Nephron (organoid): ENCODE results near the gene TRIM71.

Experiments used
- H3K27ac Mint-ChIP-seq, 3 experiments: 2 replicates each; pipeline ENCODE4 v1.8.0; 2020; ENCODE audit warnings: mixed read lengths in 3 of 3, mild to moderate bottlenecking in 2 of 3, moderate library complexity in 1 of 3
- H3K27me3 Mint-ChIP-seq: 2 replicates; pipeline ENCODE4 v1.8.0; 2021; ENCODE audit warnings: low read depth, mild to moderate bottlenecking, moderate library complexity, mixed read lengths
- H3K36me3 Mint-ChIP-seq: 2 replicates; pipeline ENCODE4 v1.8.0; 2020; ENCODE audit warnings: low read depth, mixed read lengths
- H3K4me1 Mint-ChIP-seq: 2 replicates; pipeline ENCODE4 v1.8.0; 2020; ENCODE audit warnings: mixed read lengths
- H3K4me3 Mint-ChIP-seq, 3 experiments: 2 replicates each; pipeline ENCODE4 v1.8.0; 2020; ENCODE audit warnings: mild to moderate bottlenecking in 3 of 3, mixed read lengths in 3 of 3, moderate library complexity in 2 of 3
- H3K9me3 Mint-ChIP-seq: 2 replicates; pipeline ENCODE4 v1.8.0; 2020; ENCODE audit warnings: mixed read lengths
- TF ChIP-seq, protein P1 (sequence below), 3 experiments: fragments of 200-600 bp; sonication (generic); IDR thresholded peaks; one replicate each; pipeline ENCODE4 v1.5.0; 2021; ENCODE audit warnings: antibody characterized with exemption in 3 of 3; ENCODE audit not compliant: unreplicated experiment in 3 of 3

The TRIM71 gene

DNA sequence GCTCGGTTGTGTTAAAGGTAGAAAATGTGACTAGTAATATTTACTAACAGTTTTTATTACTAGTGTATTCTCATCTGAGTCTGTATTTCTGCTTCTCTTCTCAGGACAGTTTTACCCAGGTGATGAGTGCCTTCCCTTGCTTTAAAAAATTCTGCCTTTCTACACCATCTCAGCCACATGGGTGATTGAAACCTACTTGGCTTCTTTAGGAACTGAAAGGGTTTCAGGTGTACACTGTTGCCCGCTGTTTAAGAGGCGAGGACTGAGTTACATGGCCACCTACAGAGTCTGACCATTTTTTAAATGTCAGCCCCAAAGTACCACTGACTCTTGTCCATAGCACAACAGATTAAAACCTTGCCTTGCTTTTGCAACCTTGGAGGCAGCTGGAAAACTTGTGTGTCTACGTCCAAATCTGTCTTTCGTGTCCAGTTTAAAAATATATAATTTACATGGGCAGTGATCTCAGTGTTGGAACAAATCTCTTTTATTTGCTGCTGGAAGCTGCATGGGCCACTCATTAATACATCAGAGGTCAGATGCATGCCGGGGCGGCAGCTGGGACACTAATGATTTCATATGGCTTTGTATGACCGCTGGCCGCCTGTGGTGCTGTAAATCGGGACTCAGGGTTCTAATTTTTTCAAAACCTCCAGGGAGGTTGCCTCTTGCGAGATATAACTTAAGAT is 44.6 kb downstream of the TRIM71 start:
- peaks cover 27% of the 10 kb centered on the region for H3K4me1 Mint-ChIP-seq
- peaks cover 43% of the 10 kb centered on the region for H3K27me3 Mint-ChIP-seq
- no peaks in the 10 kb centered on the region for H3K36me3 Mint-ChIP-seq
- TF ChIP-seq, protein P1, sequence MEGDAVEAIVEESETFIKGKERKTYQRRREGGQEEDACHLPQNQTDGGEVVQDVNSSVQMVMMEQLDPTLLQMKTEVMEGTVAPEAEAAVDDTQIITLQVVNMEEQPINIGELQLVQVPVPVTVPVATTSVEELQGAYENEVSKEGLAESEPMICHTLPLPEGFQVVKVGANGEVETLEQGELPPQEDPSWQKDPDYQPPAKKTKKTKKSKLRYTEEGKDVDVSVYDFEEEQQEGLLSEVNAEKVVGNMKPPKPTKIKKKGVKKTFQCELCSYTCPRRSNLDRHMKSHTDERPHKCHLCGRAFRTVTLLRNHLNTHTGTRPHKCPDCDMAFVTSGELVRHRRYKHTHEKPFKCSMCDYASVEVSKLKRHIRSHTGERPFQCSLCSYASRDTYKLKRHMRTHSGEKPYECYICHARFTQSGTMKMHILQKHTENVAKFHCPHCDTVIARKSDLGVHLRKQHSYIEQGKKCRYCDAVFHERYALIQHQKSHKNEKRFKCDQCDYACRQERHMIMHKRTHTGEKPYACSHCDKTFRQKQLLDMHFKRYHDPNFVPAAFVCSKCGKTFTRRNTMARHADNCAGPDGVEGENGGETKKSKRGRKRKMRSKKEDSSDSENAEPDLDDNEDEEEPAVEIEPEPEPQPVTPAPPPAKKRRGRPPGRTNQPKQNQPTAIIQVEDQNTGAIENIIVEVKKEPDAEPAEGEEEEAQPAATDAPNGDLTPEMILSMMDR (IDR thresholded peaks at IDR 0.05; ENCODE audit: unreplicated experiment in 3 of 3): no peak
- H3K9me3 Mint-ChIP-seq: no peaks in the 10 kb centered on the region
- H3K27ac Mint-ChIP-seq: peak overlapping the region in 2 of 3 experiments; percentile 22 to 44
- no peak overlapping the region for H3K4me3 Mint-ChIP-seq

DNA sequence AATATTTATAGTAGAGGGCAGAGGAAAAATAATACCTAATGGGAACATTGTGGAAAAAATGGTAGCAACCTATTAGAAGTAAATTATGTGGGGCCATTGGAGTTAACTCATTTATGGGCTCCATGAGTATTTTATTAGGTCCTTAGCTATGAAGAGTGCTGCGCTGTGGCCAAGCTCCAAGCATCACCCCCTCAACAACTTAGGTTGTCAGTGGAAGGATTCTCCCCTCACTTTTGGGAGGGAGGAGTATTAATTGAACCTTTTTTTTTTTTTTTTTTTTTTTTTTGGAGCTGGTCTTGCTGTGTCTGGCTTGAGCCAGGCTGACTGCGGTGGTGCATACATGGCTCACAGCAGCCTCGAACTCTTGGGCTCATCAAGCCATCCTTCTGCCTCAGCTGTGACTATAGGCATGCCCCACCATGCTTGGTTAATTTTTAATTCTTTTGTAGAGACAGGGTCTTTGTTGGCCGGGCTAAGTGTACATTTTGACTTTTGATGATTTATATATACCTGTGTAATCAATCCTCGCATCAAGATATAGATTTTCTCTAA is 45.2 kb downstream of the TRIM71 start:
- no peak overlapping the region for H3K4me3 Mint-ChIP-seq
- H3K27ac Mint-ChIP-seq: peak overlapping the region in 2 of 3 experiments; percentile 44 to 47
- H3K9me3 Mint-ChIP-seq: no peaks in the 10 kb centered on the region
- peaks cover 43% of the 10 kb centered on the region for H3K27me3 Mint-ChIP-seq
- TF ChIP-seq, protein P1 (IDR thresholded peaks at IDR 0.05; ENCODE audit: unreplicated experiment in 3 of 3): no peak
- H3K4me1 Mint-ChIP-seq: peaks cover 33% of the 10 kb centered on the region
- no peaks in the 10 kb centered on the region for H3K36me3 Mint-ChIP-seq

DNA sequence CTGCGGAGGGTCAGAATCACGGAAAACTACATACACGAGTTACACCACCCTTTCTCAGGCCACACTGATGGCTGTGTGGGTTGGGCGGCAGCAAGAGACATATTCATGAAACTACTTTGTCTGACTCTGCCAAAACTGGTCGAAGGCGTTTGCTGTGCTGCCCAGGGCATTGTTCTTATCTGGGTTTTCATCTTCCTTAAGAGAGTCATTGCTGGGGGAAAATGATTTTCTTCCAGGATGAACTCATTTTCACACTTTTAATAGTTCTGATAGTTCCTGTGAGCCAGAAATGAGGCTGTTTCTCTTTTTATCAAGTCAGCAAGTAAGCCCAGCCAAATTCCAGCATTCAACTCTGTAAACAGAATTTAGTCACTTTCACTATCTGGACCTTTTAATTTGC is 47.6 kb downstream of the TRIM71 start:
- Mint-ChIP-seq H3K27ac (peak overlapping the region; percentile 33 to 80 (median 74)), H3K36me3 (no peaks in the 10 kb centered on the region), H3K4me3 (peak overlapping the region in 1 of 3 experiments; percentile 20), H3K9me3 (no peaks in the 10 kb centered on the region), H3K4me1 (peaks cover 54% of the 10 kb centered on the region), H3K27me3 (peaks cover 36% of the 10 kb centered on the region)
- TF ChIP-seq, protein P1 (IDR thresholded peaks at IDR 0.05; ENCODE audit: unreplicated experiment in 3 of 3): no peak

DNA sequence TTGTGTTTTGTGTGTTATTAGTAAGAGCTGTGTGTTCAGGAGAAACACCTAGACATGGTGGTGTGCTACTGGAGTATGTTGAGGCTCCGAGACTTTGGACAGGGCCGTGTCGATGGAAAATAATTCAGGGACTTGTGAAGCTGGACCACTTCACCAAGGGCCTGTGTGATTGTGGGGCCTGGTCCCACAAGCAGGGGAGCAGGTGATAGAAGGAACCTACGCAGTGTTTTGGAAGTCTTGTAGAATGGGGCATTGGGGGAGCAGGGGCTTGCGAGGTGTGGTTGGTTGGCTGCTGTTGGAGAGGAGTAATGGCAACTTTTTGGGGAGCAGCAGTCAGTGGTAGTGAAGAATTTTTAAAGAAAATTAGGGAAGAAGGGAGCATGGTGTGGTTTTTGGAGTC is 48.7 kb downstream of the TRIM71 start:
- Mint-ChIP-seq H3K4me3 (no peak overlapping the region), H3K27me3 (peaks cover 43% of the 10 kb centered on the region)

DNA sequence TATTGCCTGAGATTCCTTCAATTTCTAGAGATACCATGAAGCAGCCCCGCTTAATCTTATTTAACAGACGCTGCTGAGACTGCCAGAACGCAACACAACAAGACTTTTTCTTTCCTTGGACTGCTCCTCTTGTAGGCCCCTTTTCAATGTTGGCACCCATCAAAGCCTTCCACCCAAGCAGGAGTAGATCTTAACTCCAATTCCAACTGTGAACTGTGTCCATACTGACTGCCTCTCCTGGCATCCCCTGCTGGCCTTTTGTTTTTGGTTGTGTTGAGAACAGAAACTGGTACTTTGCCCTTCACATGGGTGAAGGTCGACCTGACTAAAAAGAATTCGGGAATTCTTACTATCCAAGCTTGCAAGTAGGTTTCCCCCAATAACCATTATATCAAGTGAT is 50.2 kb downstream of the TRIM71 start:
- peak overlapping the region; percentile 75 to 86 (median 84) for H3K27ac Mint-ChIP-seq
- H3K27me3 Mint-ChIP-seq: peaks cover 44% of the 10 kb centered on the region
- no peak overlapping the region for H3K4me3 Mint-ChIP-seq
- no peaks in the 10 kb centered on the region for H3K9me3 Mint-ChIP-seq
- no peaks in the 10 kb centered on the region for H3K36me3 Mint-ChIP-seq
- TF ChIP-seq, protein P1 (IDR thresholded peaks at IDR 0.05; ENCODE audit: unreplicated experiment in 3 of 3): no peak
- H3K4me1 Mint-ChIP-seq: peaks cover 61% of the 10 kb centered on the region

More for the DNA sequence above, 48.7 kb downstream of the TRIM71 start:
- H3K9me3 Mint-ChIP-seq: no peaks in the 10 kb centered on the region
- peak overlapping the region in 2 of 3 experiments; percentile 11 to 43 for H3K27ac Mint-ChIP-seq
- H3K4me1 Mint-ChIP-seq: peaks cover 63% of the 10 kb centered on the region
- TF ChIP-seq, protein P1 (IDR thresholded peaks at IDR 0.05; ENCODE audit: unreplicated experiment in 3 of 3): no peak
- no peaks in the 10 kb centered on the region for H3K36me3 Mint-ChIP-seq
